Occipital lobe (tissue), 2 donors: ENCODE data around the gene RBM39. TPM values are rescaled to one million over a fixed set of nuclear protein-coding genes. Genes with fewer than 3 reads are reported as not detected.
"Not testable (repeated sequence)": the region's sequence is repeated elsewhere in the genome, so short reads cannot be mapped to it uniquely, and the experiment has no call there.

Experiments used
- DNase-seq: peaks from one replicate; lab custom pipeline; 2025; lab: John Stamatoyannopoulos, UW
- total RNA-seq: library from RNA; depleted of rRNA; stranded (reverse); fragments of >200 nt; gene quantifications from one replicate; pipeline ENCODE4 v1.2.3, GENCODE V29; 2014

RBM39 gene
- total RNA-seq, 1 donor from 2014 or later: 490 TPM

DNA sequence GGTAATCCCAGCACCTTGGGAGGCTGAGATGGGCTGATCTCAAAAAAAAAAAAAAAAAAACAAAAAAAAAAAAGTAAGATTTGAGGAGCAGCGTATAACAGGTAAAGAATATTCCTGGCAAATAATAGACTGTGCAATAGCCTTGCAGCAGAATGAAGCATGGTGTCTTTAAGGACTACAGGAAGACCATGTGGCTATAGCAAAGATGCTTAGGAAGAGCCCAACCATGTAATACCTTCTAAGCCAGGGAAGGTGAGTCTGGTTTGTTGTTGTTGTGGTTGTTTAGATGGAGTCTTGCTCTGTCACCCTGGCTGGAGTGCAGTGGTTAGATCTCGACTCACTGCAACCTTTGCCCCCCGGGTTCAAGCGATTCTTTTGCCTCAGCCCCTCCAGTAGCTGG is 14.3 kb upstream of the RBM39 start:
- DNase-seq: no peak

DNA sequence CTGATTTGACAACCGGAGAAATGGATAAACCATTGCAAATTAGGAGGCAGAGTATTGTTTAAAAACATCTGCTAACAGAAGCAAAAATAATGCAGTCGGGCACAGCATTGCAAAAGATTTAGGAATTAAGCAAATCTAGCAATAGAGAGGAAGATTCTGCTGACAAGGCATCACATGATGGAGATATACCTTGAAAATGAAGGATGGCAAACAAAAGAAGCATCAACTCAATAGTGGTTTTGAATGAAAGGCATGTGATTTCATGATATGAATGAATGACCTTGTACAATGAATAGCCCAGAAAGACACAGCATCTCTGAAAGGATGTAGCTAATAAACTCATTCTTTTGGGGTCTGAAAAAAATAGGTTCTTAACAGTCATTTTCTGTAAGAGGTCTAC is 8.6 kb upstream of the RBM39 start:
- DNase-seq: no peak

DNA sequence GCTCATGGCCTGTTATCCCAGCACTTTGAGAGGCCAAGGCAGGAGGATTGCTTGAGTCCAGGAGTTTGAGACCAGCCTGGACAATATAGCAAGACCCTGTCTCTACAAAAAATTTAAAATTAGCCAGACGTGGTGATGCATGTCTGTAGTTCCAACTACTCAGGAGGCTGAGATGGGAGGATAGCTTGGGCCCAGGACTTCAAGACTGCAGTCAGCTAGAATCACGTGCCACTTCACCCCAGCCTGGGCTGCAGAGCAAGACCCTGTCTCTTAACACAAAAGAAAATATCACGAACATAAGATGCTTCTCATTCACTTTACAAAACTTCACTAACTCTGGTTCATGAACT is 2.4 kb upstream of the RBM39 start:
- not testable (repeated sequence) for DNase-seq

DNA sequence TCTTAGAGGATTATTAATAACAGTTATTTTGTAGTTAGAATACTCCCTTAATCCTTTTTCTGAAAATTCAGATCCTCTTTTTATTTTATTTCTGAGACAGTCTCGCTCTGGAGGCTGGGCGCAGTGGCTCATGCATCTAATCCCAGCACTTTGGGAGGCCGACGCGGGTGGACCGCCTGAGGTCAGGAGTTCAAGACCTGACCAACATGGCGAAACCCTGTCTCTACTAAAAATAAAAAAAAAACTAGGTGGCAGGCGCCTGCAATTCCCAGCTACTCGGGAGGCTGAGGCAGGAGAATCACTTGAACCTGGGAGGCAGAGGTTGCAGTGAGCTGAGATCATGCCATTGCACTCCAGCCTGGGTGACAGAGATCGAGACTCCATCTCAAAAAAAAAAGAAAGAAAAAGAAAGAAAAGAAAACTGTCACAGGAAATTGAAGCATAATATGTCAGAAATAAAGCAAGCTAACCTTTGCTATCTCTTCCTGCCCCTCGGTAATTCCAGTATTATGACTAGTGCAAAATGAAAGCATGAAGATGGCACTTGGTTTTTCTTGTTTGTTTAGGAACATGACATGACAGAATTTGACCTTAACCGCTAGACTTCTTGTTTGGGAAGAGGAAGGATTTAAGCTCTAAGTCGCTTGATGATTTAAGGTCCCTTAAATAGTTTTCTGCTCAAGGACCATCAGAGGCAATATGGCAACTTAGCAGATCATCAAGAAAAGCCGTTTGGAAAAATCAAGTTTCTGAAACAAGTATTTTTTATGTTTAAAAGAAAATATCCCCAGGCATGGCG is 1.8 kb upstream of the RBM39 start:
- DNase-seq: no peak

DNA sequence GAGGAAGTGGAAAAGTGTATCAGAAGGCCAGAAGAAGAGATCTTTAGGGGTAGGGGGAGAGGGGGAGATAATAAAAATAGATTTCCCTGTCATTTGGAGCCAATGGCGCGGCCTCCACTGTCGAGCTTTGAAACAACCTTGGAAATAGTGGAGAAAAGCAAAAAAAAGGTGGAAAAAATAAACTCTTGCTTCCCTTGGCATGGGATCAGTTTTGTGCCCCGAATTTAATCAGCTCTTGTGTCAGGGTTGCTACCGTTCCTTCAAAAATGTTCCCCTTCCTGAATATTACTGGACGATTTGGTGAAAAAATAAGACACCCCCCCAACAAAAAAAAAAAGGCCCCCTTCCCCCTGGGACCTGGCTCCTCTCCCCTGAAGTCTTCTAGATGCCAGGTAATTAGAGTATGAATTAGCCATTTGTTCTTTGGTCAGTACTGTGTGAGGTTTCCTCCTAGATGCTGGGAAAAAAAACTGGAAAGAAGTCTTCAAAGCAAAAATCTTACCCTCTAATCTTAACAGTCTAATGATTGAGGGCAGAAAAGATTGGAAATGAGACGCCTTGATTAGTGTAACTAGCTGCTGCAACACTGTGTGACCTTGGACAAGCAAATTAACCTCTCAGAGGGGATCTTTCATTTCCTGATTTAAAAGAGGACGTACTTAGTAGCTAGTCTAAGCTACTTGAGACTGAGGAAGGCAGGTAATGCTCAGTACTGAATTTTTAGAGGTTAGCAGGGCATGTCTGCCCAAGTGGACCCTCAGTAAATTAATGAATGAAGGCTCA is 872 bp upstream of the RBM39 start:
- DNase-seq: no peak

DNA sequence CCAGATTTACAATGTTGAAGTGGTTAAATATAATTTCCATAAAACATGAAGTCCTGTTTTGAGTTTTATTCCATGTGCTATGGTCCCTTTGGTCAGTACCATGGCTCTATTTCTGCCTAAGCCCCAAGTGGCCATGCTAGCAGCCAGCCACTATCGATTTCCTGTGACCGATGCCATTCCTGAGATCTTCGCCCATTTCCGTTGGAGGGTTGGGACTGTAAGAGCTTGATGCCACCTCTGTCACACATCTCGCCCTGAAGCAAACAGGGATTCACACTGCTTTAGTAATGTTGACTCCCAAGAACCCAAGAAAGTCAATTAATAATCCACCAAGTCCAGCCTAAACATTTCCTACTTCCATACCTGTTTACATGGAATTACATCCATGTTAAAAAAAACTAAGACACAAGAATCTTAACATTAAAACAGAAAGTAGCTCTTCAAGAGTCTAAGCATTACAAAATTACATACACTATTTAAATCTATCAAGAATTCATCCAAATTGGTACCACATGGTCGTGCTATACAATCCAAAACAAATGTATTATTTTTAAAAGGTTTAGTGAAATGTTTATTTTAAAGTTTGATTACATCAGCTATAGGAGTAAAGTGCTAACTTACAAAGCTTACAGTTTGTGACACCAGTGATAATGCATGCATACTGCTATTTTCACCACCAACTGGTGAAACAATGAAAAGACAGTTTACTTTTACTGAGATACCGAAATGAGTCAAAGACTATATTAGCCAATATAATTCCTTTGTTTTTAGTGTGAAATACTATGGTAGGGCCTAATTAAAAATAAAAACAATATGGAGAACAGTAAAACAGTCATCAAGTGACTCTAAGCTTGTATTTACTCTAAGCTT is 2.5 kb downstream of the RBM39 start:
- no peak for DNase-seq

DNA sequence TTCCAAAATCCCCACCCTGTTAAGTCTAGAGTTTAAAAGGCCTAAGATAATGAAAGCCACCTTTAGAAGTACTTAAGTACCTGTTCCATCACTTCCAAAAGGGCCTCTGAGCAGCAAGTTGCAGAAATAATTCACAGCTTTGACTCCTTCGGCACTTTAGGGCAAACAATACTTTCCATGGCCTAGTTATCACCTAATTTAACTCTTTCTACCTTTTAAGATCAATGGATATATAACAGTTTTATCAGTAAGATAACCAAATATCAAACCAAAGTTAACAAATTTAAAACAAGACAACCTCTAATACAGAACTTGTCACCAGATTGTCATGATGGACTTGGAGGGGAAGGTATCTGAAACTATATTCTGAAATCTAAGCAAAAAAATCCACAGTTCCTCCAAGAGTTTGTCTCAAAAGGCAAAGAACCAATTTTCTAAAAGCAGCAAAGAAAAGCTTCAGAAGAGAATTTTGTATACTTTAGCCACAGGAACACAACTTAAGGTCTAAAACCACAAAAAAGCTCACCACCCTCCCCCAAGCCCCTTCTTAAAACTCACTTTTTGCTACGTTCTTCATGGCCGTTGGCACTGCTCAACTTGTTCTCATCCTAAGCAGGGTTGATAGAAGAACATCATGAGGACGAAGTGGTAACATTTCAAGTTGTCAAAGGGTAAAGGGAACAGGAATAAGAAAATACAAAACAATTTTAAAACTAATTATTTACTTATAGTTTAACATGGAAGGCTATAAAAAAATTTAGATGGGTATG is 3.5 kb downstream of the RBM39 start:
- no peak for DNase-seq

DNA sequence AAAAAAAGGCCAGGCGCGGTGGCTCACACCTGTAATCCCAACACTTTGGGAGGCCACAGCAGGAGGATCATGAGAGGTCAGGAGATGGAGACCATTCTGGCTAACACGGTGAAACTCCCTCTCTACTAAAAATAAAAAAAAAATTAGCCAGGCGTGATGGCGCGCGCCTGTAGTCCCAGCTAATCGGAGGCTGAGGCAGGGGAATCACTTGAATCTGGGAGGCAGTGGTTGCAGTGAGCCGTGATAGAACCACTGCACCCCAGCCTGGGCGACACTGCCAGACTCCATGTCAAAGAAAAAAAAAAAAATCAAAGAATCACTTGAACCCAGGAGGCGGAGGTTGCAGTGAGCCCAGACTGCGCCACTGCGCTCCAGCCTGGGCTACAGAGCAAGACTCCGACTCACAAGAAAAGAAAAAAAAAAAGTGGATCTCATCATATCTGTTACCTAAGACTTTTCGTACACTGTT is 4.2 kb downstream of the RBM39 start:
- DNase-seq: no peak

DNA sequence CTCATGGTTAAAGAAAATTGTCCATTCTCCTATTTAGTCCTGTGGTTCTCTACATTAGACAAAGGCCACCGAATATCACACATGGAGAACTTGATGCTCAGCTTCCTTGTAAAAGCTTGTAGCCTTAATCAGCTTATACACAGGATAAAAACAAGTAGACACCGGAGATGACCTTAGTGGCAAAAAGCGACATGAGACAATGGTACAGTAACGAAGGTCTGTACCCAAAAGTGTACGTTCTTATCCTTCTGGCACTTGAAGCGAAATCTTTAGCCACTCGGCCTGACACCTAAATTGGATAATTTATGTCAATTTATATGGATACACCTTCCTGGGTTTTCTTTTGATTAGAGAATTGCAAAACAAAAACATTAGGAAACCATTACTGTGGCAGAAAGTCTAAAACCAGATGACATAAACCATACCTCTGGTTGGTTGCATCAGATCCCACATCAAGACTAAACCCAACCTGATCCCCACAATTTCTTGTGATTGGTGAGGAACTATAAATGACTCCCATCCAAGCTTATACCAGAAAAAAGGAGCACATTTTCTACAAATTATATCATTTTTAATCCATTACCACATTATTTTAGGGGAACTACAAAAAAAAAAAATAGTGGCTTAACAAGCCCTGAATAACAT is 6.1 kb downstream of the RBM39 start:
- no peak for DNase-seq

DNA sequence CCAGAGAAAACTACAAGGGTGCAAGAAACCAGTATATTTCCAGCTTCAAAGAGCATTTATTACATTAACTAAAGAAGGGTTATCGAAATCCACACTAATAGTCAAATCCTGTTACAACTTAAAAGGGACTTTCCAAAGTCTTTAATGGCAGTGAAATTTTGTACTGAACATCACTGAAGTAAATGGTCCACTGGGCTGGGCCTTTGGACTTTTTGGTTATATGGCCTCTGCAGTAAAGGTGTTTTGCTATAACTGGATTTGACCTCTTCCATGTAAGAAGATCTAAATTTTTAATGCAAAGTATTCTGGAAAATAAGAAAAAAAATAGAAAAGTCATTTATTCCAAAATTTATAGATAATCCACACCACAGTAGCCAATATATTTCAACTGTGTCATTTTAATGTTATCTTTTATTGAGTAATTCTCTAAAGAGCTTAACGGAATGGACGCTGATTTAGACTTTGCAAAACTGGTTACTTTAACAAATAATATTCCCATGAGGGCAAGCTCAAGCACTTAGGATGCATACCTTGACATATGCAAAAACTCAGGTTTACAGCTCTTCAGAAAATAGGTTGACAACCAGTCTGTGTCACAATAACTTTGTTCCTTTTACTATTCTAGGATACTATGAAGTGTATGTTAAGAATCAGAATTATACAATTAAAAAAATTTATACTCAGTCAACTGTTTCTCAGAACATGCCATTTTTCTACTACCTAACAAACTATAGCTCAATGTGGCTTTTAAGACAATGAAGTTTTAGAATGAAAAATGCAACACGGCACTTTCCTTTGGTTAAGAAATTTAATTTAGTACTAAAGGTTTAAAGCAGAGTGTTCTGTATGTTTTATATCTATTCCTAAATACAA is 7.0 kb downstream of the RBM39 start:
- no peak for DNase-seq

DNA sequence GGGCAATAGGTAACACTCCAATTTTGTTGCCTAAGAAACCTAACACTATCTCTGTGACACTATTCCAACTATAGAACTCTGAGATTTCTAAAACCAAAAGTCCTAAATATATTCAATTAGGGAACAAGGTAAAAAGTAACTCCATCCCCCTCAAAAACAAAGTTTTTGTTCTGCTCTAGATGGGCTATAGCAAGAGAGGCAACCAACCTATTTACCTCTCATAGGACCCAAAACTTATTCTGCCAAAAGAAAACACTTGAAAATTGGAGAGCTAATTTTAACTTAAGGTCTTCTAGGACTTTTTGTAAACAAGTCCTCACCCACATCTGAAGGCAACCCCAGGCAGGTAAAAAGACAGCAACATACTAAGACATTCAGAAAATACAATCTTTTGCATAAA is 7.7 kb downstream of the RBM39 start:
- DNase-seq: no peak

DNA sequence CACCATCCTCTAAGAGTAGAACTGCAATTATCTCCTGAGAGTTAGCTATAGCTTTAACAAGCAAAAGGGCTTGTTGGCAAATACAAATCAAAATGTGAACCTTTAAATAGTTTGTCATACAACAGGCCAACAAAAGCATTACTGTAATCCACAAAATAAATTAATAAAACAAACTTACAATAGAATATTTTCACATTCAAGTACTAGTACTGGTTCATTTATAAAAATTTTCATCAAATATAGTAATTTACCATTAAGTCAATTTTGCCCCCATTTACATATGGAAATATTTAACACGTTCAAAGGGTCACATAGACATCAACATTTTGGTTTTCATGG is 9.4 kb downstream of the RBM39 start:
- no peak for DNase-seq

DNA sequence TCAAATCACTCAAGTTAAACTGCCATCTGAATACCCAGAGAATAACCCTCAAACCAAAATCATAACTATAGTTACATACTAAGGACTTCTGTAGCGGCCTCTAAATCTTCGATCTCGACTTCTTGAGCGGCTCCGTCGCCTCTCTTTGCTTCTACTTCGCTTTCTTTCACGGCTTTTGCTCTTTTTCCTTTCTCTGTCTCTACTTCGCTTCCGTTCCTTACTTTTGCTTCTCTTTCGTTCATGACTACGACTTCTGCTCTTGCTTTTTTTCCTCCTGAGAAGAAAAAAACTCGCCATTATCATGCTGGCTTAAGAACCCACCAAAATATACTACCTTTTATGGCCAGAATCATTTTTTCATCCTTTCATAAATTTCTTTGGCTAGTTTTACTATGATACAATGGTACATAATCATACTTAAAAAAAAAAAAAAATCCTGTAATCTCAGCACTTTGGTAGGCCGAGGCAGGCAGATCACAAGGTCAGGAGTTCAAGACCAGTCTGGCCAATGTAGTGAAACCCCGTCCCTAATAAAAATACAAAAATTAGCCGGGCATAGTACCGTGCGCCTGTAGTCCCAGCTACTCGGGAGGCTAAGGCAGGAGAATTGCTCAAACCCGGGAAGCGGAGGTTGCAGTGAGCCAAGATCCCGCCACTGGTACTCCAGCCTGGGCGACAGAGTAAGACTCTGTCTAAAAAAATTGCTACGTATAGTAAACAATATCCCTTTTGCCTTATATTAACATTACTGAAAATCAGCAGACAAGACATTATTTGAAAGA is 10.0 kb downstream of the RBM39 start:
- DNase-seq: no peak

DNA sequence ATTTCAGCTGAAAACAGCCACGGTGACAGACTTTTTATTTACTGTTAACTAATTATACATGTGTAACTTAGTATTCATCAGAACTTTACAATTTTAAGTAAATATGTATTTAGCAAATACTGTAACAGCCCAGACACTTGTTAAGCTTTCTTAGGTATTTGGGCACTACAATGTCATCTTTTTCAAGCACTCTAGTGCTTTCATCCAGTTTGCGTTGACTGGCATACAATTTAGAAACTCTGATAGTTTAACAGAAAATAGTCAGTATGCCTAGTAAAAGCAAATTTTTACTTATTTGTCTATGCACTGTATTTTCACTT is 10.6 kb downstream of the RBM39 start:
- no peak for DNase-seq

DNA sequence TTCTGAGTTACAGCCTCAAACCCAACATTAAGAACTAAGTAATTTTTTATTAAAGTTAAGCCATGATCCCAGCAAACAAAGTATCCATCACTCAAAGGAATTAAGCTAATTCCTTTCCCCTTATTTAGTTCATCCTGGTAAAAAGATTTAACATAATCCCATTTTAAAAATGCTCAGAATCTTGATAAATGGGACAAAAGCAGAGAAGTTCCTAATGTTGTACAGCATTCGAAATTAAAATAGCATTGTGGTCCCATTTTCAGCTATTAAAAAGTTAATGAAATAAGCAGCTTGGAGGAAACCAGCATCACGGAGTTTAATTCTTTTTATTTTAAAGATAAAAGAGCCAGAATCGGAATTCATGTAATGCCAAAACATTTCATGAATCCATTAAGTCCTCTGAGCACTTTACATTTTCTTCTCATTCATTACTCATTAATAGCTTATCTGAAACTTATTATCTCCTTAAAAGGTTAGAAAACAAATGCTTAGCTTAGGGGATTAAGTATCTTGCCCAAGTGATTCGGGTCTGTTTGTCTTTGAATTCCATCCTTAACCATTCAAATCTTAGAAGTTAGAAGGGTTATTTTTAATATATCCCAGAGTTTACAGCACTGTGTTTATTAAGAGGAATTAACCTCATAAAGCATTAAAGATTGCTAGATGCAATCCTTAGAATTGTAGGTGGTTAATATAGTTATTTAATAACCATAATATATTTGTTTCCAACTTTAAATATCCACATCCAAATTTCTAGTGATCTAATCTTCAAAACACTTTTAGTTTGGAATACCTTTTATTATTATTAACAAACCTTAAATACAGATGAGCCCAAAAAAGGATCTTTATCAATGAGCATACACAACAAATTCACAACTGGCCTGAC is 11.2 kb downstream of the RBM39 start:
- DNase-seq: no peak

DNA sequence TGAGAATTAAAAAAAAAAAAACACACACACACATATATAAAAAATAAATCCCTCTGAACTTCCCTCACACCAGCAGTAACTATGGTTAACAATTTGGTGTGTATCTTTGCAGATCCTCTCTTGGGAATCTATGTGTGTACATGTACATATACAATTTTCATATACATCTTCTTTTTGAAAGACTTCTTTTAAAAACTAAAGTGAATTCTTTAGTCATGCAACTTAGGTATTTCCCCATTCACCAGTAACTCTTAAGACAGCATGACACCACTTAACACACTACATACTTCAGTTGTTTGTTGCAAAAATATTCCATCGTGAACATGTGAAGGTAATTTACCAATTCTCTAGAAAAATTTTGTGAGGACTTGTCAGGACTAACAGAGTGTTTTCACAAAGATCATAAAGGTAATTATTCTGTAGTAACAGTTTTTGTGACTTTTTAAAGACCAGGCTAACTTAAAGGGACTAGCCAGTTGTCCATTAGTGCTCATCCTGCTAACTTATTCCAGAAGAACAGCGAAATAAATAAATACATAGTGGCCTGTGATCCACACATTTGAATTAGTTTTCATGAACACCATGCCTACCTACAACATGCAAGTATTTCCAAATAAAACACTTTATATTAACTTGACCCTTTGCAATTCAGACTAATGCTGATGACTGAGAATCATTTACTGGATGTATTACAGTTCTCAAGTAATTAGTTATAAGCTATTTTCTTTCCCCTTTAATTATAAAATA is 12.1 kb downstream of the RBM39 start:
- no peak for DNase-seq

DNA sequence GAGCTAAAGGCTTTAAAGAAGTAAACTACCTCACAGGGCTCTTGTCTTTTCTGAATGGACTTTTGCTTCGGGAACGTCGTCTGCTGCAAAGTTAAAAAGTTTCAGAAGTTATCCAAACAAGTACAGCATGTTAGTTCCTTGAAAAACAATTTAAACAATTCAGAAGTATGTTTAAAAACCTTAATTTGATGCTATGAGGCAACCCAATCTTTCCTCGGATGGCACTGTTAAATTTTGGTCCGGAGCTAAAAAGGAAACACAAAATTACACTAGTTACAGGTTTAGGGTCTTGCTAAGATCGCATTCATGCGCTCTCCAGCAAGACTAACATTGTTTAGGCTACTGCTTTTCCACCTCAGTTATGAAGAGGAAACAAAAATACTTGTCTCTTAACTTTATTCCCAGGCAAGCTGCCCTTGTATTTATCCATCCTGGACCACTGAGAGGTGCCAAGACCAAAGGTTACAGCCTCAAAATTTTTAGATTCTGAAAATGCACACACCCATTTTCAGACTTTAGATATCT is 12.7 kb downstream of the RBM39 start:
- no peak for DNase-seq
